NCI-H2196 treated with DMSO at 0.1 percent for 48 hours (cell line): ENCODE data around the gene CLIC6.
A peak's percentile ranks its signal among the peaks of the same experiment; 100 is the strongest.

Experiments used
- DNase-seq: peaks from one replicate; lab custom pipeline; 2025; ENCODE audit not compliant: unreplicated experiment; lab: John Stamatoyannopoulos, UW

CLIC6 gene

DNA sequence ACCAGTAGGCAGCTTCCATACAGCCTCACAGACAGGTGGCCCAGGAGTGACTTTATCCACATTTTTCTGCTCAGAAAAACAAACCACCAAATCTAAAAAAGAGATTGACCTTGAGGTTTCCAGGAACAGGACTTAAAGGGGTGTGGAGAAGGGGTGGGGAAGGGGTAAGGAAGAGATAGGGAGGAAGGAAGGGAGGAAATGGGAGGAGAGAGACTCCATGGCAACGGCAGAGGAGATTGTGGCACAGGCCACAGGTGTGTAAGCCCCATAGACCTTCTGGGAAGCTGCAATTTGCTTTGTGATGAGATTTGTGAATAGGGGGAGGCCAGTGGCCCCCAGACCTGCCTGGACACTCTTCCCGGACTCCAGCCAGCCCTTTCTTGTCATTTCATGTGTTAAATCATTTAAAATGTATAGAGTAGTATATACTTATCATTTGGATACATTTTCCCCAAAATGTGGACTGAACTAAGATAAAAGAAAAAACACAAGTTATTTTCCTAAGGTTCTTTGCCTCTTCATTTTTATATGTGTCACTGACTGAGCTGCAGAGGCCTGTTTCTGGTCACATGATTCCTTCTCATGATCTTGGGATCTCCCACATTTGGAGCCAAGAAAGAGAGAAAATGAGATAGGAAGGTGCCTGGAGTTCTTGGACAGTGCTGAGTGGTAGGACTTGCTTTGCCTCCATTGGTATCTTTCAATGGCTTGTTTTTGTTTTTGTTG, 55.5 kb downstream of the CLIC6 start:
- no peak for DNase-seq

DNA sequence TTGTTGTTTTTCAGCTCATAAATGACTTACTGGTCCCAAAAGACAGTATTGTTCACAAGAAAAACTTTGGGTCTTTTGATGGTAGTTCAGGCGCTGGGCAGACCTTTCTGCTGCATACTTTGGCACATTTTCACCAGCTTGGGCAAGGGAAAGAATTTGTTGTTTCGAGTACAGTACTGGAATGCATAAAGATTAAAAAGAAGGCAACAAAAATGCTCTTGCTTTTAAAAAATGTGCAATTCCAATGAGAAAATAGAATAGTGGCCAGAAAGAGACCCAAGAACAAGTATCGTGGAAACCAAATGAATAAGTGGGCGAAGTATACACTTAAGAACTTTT, 56.0 kb downstream of the CLIC6 start:
- no peak for DNase-seq

DNA sequence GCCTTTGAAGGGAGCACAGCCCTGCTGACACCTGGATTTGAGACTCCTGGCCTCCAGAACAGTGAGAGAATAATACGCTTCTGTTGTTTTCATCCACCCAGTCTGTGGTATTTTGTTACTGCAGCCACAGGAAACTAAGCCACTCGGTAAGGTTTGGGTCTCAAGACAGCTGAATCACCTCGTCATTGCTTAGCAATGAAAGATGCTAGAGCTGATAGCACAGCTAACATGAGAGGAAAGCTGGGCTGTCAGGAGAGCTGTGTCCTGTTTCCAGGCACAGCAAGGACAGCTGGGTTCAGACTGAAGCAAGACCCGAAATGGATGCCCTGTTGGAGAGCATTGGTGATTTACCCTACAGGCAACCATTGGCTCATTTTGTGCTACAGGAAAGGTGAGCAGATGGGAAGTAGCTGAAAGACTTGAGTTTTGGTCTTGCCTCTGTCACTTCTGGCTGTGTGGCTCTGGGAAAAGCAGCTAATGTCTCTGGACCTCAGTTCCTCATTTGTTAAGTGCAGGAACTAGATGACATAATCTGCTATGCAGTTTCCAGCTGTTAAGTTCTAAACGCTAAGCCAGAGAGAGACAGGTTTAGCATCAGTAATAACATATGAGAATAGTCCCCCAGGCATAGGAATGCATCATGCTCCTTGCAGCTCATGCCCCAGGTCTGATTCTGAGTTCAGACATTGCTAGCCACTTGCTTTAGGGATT, 58.0 kb downstream of the CLIC6 start:
- DNase-seq: no peak

DNA sequence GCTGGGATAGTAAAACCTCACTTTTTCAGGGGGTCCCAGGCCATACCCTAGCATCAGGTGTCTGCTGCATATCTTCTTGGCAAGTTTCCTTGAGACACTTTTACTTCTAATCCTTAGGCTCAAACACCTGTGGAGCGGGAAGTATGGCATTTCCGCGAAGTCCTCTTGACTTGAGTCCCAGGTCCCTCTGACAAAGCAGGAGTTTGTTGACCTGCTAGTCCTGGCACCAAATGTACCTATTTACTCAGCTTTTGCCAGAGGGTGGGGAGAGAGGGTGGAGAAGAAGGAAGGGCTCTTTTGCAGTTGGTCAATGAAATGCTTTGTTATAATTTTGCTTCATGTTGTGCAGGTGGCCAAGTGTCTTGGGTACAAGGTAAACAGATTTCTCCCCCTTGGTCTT, 59.7 kb downstream of the CLIC6 start:
- peak; percentile 88 for DNase-seq

DNA sequence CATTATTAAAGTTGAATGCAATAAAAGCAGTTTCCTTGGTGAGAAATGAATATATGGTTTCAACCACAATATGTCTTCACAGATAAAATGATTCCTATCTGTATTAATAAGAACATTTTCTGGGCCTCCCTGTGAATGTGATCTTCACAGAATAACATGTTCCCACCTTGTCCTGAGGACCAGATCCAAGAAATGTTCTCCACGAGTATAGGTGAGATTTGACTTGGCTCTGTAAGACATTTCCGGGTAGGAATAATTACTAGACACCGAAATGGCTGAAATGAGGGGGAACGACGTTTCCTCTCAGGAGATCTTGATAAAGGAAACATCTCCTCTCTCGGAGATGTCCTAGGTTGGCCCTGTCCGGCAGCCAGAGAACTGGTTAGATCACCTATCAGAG, 61.4 kb downstream of the CLIC6 start:
- DNase-seq: no peak

DNA sequence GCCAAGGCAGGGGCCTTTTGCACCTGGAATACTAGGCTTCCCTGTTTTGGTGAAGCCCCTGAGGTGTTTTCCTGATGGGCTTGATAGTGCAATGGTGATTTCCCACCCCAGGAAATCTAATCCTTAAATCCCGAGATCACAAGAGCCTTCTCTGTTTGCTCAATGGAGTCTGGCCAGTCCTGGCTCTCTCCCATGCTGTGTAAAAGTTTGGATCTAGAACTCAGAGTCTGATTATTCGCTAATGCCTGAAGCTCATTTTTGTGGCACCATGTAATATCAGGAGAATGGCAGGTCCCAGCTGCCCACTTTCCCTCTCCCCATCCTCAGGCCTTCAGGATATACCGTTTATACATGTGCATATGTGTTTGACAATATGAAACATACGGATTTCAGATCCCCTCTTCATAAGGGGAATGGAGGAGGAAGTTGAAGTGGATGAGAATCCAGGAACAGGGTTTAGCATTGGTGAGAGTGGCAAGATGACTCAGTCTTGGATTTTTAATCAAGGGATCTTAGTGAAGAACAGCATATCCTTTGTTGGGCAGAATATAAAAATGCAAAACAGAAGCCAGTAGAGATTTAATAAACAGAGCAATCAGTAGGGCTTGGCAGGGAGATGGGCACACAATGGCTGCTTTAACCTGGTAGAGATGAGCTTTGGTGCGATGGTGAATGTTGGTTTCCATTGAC, 62.1 kb downstream of the CLIC6 start:
- no peak for DNase-seq

DNA sequence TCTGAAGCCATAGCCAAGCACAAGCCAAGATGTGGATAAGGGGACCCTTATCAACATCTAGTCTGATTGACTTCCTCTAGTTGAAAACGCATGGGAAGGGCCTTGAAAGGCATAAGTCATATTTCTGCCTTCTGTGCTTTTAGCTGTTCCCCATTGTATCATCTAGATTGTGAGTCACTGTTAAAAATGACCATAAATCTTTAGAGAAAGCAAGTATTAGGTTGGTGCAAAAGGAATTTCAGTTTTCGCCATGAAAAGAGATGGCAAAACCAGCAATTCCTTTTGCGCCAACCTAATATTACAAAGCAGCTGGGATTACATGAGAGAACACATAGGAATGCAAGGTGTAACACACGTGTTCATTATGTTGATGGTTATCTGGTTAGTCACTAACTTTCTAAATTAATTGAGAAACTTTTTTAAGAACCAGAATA, 63.6 kb downstream of the CLIC6 start:
- no peak for DNase-seq

DNA sequence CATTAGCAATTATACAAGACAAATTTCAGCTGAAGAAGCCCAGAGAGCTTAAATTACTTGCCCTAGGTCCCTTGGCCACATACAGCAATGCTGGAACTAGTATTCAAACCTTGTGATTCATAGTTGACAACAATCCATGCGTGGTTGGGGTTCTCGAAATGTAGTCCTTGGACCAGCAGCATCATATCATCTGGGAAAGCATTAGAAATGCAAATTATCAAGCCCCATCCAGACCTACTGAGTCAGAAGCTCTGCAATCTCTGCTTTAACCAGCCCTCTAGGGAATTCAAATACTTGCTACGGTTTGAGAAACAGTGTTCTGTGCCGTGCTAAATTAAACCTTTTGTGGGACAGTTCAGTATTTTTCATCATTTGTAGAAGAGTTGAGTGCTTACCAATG, 65.1 kb downstream of the CLIC6 start:
- no peak for DNase-seq

DNA sequence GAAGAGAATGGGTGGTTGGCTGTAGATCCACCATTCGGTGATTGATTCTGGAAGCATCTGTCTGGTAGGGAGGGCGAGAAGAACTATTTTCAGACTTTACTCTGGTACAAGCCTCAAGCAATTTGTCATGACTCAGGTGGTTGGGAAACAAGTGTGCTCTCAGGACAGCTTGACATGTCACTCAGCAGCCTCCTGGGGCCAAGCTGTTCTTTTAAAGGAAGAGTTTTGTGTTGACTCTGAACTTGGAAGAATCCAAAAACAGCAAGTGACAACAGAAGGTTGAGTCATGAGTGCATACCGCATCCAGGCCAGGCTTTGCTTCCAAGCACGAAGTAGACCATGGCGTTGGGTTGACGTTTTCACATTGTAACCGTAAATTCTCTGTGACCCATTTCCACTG, 65.9 kb downstream of the CLIC6 start:
- no peak for DNase-seq

DNA sequence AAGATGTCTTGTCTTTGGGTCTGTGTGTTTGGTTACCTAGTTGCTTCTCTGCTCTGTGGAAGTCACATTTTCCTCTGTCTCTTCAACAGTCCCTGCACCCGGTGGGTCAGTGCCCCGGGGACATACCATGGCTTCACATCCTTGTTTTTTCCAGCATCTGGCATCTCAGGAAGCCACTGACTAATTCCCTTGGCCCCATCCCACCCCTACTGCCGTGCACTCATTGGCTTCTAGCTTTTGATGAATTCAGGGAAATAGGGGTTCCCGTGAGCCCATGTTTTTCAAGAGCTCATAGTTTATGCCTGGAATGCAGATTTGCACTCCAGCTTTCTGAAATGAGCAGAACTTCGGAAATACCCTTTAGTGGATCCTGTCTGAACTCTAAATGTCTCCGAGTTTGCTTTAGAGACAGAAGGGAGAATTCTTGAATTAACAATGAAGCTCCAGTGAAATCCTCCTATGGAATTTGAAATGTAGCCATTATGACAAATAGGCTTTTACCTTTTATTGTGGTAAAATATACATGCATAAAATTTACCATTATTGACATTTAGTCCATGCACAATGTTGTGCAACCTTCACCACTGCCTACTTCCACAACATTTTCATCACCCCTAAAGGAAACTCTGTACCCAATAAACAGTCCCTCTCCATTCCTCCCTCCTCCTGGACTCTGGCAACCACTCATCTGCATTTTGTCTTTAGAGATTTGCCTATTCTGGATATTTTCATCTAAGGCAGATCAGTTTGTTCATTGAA, 67.5 kb downstream of the CLIC6 start:
- no peak for DNase-seq

DNA sequence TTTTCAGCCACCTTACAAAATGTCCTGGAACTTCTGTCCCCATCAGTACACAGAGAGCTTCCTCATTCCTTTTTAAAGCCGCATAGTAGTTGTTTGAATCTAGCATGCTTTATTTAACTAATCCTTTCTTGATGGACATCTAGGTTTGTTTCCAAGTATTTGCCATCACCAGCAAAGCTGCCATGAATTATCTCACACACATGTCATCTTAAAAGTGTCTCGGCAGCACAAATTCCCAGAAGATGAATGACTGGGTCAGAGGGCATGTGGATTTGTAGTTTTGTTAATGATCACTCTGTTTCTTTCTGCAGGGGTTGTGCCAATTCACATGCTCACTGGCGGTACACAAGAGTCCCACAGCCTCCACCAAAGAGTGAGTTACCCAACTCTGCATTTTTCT, 68.3 kb downstream of the CLIC6 start:
- DNase-seq: no peak

DNA sequence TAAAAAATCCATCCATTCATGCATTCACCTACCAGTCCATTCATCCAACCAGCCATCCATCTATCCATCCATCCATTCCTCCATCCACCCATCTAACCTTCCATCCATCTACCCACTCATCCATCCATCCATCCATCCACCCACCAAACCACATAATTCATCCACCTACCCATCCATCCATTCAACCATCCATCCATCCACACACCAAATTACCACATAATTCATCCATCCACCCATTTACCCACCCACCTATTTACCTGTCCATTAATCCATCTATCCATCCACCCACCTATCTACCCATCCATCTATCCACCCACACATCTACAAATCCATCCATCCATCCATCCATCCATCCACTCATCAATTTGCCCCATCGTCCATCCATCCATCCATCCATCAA, 71.4 kb downstream of the CLIC6 start:
- DNase-seq: no peak

DNA sequence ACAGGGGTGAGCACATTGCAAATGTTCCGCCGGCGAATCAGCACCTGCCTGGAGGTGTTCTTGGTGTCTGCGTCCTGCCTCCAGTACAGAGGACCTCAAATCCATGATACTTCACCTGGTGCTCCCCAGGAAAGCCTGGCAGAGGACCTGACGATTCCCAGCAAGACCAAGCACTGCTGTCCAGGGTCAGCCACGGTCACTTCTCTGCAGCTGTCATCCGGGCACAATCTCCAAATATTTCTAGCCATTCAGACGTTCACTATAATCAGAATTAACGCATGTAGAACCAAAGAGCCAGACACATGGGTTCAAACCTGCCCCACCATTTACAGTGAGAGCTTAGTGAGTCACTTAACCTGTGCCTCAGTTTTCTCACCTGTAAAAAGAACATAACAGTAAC, 74.5 kb downstream of the CLIC6 start:
- DNase-seq: no peak

DNA sequence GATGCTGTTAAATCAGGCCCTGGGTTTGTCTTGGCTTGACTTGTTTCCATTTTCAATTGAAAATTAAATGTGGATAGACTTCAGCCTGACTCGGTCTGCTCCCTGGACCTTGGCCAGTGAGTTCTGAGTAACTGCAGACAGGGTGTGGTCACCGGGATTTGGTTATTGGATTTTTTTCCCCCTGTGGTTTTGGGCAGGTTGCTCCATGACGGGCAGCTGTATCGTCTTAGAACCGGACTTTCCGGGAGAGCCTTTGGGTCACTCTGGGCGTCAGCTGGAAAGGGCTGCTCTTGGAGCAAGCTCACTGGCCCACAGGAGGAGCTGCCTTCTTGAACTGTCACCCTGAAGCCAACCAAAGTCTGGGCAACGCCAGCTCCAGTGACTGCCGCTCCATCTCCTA, 75.0 kb downstream of the CLIC6 start:
- no peak for DNase-seq

DNA sequence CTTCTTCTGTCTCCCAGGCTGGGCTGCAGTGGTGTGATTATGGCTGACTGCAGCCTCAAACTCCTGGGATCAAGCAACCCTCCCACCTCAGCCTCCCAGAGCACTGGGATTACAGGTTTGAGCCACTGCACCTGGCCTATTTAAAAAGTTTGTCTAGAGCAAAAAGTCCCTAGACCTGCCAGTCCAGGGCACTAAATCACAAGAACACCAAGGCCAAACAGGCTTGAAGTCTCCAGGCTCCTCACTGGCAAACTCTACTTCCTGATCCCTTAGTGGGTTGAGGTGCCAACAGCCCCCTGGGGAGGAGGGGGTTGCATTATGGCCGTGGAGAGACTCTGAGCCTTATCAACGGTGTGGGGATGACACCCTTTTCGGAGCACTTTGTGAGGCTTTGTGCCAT, 76.0 kb downstream of the CLIC6 start:
- no peak for DNase-seq

DNA sequence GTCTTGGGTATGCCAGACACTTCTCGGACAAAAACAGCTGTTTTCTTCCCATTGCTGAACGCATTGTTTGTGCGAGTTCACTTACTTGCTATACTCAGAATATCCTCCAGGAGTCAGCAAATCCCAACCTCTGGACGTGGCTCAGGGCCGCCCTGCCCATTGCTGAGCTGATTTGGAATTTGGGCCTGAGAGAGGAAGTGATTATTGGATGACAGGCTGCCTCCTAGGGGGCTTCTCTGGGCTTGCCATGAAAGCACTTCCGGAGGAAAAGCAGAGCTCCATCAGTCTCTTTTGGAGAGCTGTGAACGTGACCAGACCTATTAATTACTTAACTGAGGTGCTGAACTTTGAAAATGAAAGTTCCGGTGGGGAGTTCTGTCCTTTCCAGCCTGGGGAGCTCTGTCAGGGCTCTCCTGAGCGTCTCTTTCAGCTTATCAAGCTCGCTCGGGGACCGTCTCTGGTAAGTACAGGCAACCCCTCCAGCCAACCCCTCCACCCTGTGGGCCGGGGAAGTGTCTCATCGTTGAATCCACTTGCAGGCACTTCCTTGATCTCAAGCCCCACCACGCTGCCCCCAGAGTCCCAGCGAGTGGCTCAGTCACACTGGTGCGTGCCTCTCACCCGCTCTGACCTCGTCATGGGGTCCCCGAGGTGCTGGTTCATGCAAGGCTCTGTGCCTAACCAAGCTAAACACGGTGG, 76.9 kb downstream of the CLIC6 start:
- DNase-seq: peak; percentile 61

DNA sequence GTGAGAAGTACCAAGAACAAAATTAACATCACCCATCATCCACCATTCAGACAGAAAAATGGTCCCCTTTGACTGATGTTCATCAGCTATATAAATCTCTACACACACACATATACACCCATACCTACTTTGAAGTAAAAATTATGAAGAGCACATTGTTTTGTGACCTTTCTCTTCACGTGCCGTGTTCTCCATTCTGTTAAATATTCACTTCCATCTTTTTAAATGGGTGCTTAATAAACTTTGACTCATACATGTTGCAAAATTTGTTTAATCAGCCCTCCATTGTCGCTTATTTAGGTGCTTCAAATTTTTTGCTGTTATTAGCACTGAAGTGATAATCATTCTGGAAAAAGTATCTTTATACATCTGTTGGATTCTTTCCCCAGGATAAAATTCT, 80.1 kb downstream of the CLIC6 start:
- DNase-seq: no peak

DNA sequence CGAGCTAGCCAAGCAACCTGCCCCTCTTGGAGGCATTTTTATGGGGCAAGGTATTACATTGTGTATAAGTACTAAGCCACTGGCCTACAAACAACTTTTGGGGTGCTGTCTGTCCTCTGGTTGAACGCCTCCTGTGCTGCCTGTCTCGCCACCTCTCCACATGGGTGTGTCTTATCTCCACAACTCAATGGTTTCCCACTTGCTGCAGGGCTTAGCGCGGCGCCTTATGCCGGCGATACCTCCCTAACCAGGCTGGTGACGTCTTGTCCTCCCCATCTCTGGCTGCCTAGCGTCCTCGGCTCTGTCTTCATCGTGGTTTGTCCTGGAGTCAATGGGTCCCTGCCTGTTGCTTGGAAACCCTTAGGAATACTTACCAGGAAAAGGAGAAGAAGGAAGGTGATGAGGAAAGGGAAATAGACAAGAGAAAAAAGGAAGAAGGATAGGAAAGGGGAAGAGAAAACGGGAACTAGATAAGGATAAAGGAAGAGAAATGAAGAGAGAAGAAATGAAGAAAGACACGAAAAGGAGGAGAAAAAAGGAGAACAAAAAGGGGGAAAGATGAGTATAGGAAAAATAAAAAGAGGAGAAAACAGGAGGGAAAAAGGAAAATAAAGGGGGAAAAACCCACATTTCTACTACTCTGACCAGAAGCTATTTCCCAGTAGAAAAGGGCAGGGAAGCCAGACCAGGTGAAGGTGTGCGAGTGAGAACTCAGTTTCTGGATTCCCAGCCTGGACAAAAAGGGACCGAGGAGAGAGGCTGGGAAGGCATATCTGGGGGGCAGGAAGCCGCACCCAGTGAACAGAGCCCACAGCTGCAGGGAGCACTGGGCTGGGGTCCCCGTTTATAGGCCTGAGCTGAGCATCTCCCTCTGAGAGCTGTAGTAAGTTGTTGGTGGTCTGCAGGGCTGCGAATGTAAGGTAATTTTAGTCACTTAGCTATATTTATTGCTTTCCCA, 86.2 kb downstream of the CLIC6 start:
- no peak for DNase-seq

DNA sequence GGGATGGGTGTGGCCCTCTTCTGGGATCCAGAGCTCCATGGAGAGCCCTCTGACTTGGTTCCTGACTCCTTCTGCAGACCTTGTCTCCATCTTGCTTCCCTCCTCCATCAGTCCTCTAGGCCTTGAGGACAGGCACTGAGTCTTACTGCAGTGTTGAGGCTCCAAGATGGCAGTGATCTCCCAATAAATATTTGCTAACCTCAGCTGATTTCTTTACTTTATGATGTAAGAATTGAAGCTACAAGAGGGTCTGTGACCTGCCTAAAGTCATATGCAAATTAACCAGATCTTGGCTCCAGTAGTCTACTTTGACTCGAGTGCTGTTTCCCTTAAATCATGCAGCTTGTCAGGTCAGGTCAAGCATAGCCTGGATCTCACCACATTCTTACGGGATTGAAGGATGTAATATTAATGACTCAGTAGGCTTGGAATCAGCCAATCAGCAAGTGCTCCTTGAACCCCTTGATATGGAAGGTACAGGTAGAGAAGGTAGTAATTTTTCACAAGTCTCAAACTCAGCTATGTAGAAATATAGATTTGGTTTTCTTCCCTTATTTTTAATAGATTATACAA, 93.0 kb downstream of the CLIC6 start:
- DNase-seq: no peak

DNA sequence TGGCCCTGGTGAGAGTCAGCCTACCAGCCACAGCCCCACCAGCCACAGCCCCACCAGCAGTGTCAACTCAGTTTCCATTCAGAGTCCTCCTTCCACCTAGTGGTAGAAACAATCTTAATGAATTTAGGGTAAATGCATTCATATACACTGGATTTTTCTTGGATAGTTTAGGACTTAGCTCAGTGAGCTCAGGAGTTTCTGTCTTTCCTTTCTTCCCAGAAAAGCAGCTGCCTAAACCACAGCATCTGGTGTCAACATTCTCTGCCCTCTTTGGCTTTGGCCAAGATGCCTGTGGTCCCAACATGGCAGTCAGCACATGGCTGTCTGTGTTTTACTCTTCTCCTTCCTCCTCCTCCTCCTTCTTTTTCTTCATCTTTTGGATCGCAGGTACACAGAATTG, 94.0 kb downstream of the CLIC6 start:
- DNase-seq: no peak
